Uterus (tissue), 2 donors: ENCODE measurements around the gene NAA15.

Experiments used
- CTCF ChIP-seq, 4 experiments: fragments of 200-600 bp in 2 of 4; fragments of 450-650 bp in 2 of 4; sonication (generic) in 2 of 4; IDR thresholded peaks; one replicate each; pipeline ENCODE4 v1.5.1; 2016 to 2019; ENCODE audit warnings: antibody characterized with exemption in 4 of 4, mild to moderate bottlenecking in 2 of 4, moderate library complexity in 1 of 4
- POLR2A ChIP-seq, 2 donors: fragments of 450-650 bp; IDR thresholded peaks; one replicate each; pipeline ENCODE4 v1.6.1; 2016; ENCODE audit warnings: antibody characterized with exemption in 2 of 2, mild to moderate bottlenecking in 1 of 2, moderate library complexity in 1 of 2

DNA sequence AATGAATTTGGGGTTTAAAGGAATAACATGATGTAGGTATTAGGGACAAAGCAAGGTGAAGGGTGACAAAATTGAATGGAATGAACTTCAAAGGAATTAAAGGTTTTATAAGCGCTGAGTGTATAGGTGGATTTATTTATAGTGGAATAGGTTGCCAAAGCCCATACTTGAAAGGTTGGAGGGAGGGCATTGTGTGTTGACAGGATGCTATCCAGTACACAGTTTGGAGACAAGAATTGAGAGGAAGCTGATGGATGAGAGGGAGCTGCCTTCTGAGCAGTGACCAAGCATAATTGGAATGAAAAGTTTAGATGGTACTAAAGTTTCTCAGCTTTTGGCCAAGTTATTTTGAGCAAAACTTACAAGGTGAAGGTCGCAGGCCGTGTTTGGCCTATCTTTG lies 100.1 kb downstream of the NAA15 start:
- TF ChIP-seq POLR2A (IDR thresholded peaks at IDR 0.05) = no peak
- no peak for TF ChIP-seq CTCF (IDR thresholded peaks at IDR 0.05)
